H4 (cell line): ENCODE measurements around the gene CNTLN. TPM values are rescaled to one million over a fixed set of nuclear protein-coding genes. Genes with fewer than 3 reads are reported as not detected.
"Not testable (repeated sequence)": the region's sequence is repeated elsewhere in the genome, so short reads cannot be mapped to it uniquely, and the experiment has no call there.

ENCODE experiments used
- DNase-seq: peaks from one replicate; pipeline ENCODE4 v3.0.0-alpha.2; 2015; ENCODE audit warnings: low spot score
- total RNA-seq: library from RNA; depleted of rRNA; stranded (reverse); fragments of >200 nt; shearing (Covaris generic); gene quantifications from 2 replicates; pipeline ENCODE4 v1.2.3, GENCODE V29; 2014

Gene CNTLN
- total RNA-seq, 1 experiment from 2014 or later = 5.6 TPM

DNA sequence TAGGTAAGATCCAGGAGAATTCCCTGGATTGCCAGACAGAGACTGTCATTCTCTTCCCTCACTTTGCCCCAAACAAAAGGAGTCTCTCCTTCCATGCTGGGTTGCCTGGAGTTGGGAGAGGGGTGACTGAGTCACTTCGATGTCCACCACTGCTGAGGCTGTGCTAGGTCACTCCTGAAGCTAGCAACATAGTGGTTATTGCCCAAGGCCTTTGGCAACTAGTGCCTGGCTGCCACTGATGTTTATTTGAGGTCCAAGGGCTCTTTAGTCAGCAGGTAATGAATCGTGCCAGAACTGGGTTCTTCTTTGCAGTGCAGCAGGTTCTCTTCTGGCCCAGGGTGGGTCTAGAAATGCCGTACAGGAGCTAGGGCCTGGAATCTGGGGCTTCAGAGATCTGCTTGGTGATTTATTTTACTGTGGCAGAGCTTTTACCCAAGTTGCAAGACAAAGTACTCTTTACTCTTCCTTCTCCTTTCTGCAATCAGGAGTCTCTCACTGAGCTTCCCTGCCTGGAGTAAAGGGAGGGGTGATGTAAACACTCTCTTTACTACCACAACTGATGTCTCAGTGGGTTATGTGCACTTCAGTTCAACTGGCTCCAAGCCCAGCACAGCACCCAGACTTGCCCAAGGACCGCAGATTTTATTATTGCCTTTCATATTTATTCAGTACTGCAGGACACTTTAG, 288.3 kb downstream of the CNTLN start:
- DNase-seq = peak; percentile 3

DNA sequence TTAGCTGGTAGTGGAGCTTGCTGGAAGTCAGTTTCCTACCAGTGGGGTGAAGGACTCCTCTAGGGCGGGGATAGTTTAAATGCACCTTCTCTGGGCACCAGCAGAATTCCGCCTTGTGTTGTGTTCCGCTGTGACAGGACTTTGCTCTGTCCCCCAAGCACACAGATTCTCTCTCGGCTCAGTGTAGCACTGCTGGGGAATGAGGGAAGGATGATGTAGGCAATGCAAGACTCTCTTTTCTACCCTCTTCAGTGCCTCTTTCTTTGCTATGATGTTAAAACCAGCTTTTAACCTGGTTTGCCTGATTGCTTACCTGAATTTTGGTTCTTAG, 288.8 kb downstream of the CNTLN start:
- DNase-seq = no peak

DNA sequence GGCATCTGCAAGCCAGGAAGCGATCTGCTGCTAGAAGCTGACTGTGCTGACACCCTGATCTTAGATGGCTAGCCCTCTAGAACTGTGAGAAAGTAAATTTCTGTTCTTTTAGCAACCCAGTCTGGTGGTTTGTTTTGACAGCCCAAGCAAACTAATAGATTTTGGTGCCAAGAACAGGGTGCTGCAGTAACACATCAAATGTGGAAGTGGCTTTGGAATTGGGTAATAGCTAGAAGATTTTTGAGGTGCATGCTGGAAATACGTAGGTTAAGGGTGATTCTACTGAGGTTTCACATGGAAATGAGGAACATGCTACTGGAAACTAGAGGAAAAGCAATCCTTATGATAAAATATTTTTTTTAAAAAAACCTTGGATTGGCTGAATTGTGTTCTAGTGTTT, 290.5 kb downstream of the CNTLN start:
- no peak for DNase-seq

DNA sequence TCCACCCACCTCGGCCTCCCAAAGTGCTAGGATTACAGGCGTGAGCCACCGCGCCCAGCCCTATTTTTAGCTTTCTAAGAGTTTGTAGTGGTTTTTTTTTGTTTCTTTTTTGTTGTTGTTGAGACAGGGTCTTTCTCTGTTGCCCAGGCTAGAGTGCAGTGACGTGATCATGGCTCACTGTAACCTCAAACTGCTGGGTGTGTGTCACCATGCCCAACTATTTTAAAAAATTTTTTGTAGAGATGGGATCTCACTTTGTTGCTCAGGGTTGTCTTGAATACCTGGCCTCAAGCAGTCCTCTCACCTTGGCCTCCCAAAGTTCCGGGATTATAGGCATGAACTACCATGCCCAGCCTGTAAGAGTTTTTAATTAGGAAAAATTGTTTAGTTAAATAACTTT, 298.7 kb downstream of the CNTLN start:
- DNase-seq = no peak

DNA sequence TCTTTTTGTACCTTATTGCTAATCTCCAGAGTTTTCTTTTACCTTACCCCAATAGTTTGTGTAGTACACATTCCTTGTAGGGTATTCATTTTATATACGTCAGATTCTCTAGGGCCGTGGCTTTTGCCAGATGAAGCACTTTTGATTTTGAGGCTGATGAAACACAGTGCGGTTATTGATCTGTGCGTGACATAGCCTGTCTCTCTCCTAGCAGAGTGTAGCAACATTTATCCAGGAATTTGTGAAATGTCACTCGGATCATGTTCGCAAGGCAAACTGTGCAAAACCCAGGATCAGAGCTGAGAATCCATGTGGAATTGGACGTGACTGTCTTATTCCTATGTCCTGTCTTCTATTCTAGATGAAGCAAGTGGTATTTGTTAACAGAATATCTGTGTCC, 302.0 kb downstream of the CNTLN start:
- no peak for DNase-seq

DNA sequence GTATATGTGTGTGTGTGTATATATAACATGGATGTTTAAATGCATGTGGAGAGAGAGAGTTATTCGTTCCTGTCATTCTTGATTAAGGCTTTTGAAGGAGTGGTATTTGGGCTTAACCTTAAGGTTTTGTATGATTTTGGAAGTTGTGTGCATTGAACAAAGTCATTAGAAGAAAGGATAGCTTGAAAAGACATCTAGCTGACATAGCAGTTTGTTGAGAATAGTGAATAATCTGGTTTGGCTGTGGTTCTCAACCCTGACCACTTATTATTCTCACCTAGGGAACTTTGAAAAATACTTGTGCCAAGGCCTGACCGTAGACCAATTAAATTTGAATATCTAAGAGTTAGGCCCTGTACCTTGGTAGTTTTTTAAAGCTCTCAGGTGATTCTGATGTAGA, 303.0 kb downstream of the CNTLN start:
- no peak for DNase-seq

DNA sequence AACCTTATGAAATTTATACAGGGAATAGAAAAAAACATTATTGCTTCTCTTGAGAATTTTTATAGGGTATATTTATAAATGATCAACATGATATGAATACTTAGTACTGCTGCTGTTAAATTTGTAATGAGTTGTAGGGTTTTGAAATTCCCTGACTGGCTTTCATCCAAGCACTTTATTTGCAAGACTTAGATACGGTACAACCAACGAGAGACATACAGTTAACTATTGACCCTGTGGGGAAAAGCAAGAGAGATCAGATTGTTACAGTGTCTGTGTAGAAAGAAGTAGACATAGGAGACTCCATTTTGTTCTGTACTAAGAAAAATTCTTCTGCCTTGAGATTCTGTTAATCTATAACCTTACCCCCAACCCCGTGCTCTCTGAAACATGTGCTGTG, 310.3 kb downstream of the CNTLN start:
- DNase-seq = not testable (repeated sequence)

DNA sequence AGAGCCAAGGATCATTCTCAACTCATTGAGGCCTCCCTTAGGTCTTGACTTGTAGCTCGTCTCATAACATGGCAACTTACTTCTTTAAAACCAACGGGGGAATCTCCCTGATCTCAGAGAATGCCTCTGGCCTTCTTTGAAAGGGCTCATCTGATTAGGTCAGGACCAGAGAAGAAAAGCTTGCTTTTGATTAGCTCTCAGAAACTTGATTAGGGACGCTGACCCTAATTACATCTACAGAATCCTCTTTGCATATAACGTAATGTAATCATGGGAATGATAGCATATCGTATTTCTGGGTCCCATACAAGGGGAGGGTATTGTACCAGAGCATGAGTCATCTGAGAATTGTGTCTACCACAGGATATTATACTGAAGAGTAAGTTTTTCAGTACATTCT, 318.9 kb downstream of the CNTLN start:
- DNase-seq = no peak

DNA sequence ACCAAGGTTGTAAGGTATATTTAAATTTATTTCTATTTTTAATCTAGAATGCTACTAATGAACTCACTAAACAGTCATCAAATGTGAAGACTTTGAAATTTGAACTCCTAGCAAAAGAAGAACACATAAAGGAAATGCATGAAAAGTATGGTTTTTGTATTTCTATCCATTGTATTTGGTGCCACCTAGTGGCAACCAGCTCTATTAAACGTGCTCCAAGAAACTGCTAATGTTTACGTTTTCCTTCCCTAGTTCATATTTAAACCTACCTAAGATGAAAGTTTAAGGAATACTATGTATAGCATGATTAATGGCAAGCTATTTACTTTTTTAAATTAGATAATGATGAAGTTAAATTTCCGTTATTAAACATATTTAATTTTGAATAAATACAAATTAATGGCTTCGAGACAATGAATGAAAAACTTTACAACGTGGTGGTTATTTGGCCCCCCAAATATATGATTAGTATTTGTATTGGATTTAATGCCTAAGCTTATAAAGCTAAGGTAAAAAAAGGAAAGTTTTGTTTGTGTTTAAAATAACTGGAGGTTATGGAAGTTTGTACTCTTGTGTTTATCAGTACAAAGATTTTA, 328.1 kb downstream of the CNTLN start:
- peak; percentile 25 for DNase-seq

DNA sequence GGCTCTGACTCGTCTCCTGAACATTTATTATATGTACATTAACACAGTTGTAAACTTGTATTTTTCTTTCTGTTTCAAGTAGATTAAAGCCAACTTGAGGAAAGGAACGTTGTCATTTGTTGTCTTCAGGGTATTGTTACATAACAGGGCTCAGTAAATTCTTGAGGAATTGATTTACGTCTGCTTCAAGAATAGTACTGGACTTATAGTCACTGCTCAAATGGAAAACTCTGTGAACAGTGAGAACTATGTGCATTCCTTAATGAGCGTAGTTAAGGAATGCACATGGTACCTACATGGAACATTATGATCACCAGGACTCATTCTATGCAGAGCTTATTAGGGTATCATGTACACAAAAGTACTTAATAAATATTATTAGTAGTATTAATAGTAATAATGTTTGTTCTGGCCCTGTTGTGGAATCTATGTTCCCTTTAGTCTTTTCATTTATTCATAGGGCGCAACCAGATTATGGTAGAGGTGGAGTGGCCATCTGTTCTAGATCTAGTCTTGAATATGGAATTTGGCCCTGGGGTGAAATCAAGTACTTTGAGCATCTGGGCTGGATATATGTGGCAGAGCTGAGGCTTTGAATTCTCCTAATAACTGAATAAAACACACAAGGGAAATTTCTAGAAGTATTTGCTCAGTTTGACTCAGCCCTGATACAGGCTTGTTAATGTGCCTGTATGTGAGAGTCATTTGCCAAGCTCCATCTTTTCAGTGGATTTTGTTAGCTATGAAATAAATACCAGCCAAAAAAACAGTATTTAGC, 335.4 kb downstream of the CNTLN start:
- no peak for DNase-seq

DNA sequence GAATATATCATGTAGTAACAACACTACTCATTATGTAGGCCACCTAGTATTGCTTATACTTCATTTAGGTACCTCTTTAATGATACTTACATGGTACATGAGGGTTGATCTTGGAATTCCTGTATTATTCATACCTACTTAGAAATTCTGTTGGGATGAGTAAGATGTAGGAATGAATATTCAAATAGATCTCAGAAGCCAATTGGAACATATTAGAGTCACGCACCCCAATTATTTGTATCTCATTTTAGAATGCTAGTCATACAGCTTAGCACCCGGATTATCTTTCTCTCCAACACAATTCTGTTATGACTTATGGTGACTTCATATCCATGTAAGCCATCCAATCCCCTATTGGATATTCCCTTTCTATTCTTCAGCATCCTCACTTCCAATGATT, 337.3 kb downstream of the CNTLN start:
- DNase-seq = no peak

DNA sequence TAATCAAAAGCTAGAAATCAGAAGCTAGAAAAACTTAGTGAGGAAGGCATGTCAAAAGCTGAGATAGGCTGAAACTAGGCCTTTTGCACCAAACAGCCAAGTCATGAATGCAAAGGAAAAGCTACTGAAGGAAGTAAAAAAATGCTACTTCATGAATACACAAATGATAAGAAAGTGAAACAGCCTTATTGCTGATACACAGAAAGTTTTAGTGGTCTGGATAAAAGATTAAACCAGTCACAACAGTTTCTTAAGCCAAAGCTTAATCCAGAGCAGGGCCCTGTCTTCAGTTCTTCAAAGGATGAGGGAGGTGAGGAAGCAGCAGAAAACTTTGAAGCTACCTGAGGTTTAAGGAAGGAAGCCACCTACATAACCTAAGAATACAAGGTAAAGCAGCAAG, 341.6 kb downstream of the CNTLN start:
- DNase-seq = no peak

DNA sequence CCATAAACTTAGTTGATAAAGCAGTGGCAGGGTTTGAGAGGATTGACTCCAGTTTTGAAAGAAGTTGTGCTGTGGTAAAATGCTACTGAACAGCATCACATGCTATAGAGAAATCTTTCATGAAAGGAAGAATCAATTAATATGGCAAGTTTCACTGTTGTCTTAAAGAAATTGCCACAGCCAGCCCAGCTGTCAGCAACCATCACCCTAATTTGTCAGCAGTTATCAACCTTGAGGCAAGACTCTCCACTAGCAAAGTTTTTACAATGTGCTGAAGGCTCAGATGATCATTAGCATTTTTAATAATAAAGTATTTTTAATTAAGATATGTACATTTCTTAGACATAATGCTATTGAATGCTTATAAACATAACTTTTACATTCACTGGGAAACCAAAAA, 343.0 kb downstream of the CNTLN start:
- DNase-seq = no peak

DNA sequence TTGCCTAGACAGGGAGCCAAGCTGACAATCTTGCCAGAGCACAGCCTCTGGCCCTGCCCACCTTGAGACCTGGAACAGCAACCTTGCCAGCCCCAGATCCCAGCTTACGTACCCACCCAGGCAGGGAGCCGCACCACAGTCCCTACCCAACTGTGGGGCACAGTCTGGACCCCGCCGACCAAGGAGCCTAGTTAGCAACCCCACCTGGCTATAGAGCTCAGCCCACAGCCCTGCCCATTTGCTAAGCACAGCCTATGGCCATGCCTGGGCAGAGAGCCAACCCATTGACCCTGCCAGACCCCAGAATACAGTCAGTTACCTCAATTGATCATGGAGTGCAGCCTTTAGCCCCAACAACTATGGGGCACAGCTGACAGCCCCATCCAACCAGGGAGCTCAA, 346.1 kb downstream of the CNTLN start:
- DNase-seq = no peak

DNA sequence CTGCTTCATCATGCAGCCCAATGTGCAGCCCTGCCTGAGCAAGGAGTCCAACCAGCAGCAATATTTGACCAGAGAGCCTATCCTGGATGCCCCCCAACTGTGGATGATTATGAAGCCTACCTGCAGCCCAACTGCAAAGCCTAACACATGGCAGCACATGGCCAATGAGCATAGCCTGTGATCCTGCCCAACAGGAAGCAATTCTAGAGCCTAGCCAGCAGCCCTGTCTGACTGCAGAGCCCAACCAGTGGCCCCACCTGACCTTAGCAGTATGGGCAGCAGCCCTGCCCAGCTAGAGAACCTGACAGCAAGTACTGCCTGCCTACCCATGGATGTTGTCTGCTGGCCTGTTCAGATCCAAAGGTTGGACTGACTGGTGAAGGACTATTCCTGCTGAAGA, 346.7 kb downstream of the CNTLN start:
- DNase-seq = peak; percentile 2

DNA sequence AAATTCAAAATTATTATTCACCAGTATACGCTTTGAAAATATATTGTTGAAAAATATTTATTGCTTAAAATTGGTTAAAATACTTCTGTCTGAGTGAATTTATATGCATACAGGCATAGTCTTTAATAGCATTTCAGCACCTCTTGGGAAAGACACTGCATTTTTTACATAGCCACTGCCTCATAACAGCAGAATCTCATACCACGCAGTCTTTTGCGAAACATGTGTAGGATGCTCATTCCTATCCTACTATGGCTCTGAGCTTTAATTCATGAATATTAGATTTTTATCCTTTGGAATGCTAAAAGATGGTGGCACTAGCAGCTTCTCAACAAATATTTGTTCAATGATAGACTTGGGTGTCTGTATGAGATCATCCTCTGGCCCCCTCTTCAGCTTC, 350.1 kb downstream of the CNTLN start:
- no peak for DNase-seq

DNA sequence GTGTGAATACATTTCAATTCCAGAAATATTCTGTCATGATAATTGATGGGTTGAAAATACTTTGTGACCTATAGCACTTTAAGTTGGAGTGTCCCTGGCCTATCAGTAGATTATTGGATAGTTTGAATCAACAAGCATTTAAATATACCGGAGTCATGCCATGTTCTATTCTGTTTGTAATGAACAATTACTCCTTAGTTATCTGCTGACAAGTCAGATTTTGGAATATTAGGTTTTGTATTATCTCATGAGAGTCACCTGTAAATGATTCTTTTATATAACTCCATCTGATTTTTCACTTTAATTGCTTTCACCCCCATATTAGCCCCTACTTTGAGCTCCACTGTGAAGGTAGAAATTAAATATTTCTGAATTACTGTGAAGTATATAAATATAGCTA, 351.6 kb downstream of the CNTLN start:
- DNase-seq = no peak

DNA sequence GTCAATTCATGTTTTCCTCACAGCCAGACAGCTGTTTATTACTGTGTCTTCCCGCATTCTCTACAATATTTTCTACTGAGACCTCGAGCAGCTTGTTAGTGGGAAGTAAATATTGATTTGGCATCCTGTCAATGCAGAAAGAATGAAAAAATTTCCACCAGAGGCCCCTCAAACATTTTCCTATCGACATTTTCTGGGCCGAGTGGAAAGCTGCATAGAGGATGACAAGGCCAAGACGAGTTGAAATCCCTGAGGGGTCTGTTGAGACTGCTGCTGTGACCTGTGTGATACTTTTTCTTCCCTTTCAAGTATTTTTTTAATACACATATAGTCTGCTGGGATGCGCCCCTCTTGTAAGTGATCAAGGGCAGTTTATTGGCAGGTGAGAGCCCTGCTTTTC, 352.6 kb downstream of the CNTLN start:
- DNase-seq = no peak

DNA sequence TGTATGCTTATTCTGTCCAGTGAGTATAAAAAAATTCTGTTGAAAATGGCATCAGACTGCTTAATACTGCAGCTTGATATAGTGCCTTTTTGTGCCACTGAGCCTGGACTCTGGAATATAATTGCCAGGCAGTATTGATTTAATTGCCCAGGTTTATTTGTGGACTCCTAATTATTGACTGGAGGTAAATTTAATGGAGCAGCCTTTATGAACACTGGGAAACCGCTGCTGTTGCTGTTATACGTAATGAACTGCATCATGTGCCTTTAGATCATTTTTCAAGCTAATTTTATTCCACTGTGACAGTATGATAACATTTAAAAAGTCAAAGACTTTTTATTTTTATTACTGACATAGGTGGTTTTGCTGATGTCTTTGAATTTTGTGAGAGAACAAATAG, 353.8 kb downstream of the CNTLN start:
- DNase-seq = no peak

DNA sequence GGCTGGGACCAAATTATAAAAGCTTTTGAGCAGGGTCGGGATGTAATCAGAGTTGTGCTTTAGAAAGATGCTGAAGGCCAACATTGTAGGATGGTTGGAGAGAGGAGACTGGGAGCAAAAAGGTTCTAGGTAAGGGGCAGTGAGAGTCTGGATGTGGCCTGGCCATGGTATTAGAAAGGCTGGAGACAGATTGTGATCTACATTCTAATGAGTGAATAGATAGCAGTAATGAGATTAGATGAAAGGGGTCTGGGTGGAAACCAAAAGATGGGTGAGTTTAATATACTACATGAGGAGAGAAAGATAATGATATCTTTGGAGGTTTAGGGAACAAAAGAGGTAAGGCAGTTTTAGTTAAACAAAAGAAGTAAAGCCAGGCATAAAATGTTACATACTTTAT, 355.3 kb downstream of the CNTLN start:
- no peak for DNase-seq

DNA sequence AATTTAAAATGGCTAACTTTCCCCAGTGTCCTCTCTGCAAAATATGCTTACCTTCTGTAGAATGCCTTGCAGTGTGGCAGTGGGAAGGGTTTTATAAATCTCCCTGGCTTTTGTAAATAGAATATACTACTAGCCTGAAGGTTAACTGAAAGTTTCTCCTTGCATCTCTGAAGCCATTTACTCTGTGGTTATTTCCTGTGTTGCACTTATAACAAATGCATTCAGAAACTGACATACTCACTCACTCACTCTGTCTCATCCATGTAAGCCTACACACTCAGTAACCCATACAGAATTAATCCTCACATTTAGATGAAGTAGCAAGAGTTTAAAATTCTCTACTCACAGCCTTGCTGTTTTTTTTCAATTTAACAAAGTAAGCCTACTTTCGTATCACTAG, 356.9 kb downstream of the CNTLN start:
- DNase-seq = no peak

DNA sequence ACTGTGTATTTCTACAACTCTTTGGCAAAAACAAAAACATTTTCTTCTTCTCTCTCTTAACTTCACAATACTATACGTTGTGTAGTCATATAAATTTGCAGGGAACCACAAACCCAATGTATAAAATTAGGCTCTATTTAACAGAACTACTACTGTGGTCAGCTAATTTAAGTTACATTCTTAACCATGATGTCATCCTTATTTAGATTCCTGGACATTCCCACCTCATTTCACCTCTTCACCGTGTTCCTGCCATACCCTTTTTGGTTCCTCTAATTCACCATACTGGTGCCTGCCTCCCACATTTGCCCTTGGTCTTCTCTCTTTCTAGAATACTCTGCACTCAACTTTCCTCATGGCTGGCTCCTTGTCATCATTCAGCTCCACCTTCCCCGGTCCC, 368.4 kb downstream of the CNTLN start:
- no peak for DNase-seq

DNA sequence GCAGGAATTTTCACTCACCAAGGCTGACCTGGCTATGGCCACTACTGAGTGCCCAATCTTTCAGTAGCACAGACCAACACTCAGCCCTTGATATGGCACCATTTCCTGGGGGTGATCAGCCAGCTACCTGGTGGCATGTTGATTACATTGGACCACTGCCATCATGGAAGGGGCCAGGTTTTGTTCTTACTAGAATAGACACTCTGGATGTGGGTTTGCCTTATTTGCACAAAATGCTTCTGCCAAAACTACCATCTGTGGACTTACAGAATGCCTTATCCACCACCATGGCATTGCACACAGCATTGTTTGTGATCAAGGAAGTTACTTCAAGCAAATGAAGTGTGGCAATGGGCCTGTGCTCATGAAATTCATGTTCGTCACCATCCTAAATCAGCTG, 374.3 kb downstream of the CNTLN start:
- DNase-seq = no peak
